GM10248 (cell line): ENCODE results near the gene MRPL34.

Experiments used
- CTCF ChIA-PET: fragments of 300-600 bp; sonication (Branson Sonifier 250); formaldehyde crosslinking; extraction: SDS; loops from one replicate; lab custom pipeline; 2021; ENCODE audit warnings: antibody characterized with exemption; lab: Yijun Ruan, JAX
- POLR2A ChIA-PET: fragments of 350-650 bp; sonication (Branson Sonifier 250); formaldehyde crosslinking; extraction: SDS; loops from one replicate; lab custom pipeline; 2020; ENCODE audit warnings: antibody characterized with exemption; lab: Yijun Ruan, JAX
- DNase-seq: peaks from one replicate; pipeline ENCODE4 v3.0.0; 2012; ENCODE audit errors: extremely low spot score
- CTCF ChIP-seq: IDR thresholded peaks from 2 replicates; pipeline ENCODE4 v1.5.1; 2012; ENCODE audit warnings: mild to moderate bottlenecking, low read depth; ENCODE audit errors: extremely low read depth, missing control alignments, control extremely low read depth

Gene MRPL34

GRCh38 chr19:17302391-17303166 lies 3.1 kb upstream of the MRPL34 start:
- CTCF ChIA-PET = interaction anchor here (1.4 to 4.3 kb wide), 3 partner anchors 9 to 83 kb away, joined by 5 to 51 read pairs (median 8); partner anchors contain the start of gene ANKLE1
- POLR2A ChIA-PET = no interaction called here
- no peak for TF ChIP-seq CTCF
- DNase-seq = no peak

GRCh38 chr19:17303167-17303939 lies 2.3 kb upstream of the MRPL34 start, which contains the start of gene ABHD8:
Gene ABHD8, minus strand, starts transcription at chr19:17303425. Its CDS starts 1,809 bp downstream, at chr19:17301616.
- ChIA-PET CTCF (interaction anchor here (0.6 to 4.3 kb wide), 8 partner anchors 10 to 102 kb away, joined by 3 to 51 read pairs (median 4); partner anchors contain the start of genes ANKLE1 and BST2), POLR2A (no interaction called here)
- peak; percentile 38 for TF ChIP-seq CTCF
- DNase-seq = peak; percentile 96

GRCh38 chr19:17303940-17304267 lies 1.8 kb upstream of the MRPL34 start:
- no peak for TF ChIP-seq CTCF
- no peak for DNase-seq
- CTCF ChIA-PET = interaction anchor here (0.6 to 4.3 kb wide), 11 partner anchors 9 to 102 kb away, joined by 3 to 51 read pairs (median 5); partner anchors contain the start of genes ANKLE1, ANO8 and BST2
- POLR2A ChIA-PET = no interaction called here

GRCh38 chr19:17304386-17305215 lies 1.1 kb upstream of the MRPL34 start:
- CTCF ChIA-PET = interaction anchor here (0.7 to 4.3 kb wide), 19 partner anchors 8 to 237 kb away, joined by 3 to 51 read pairs (median 4); partner anchors contain the start of genes ANO8 and BST2
- no peak for TF ChIP-seq CTCF

GRCh38 chr19:17305216-17305516 lies 506 bp upstream of the MRPL34 start:
- ChIA-PET CTCF (interaction anchor here (0.8 to 4.3 kb wide), 16 partner anchors 10 to 237 kb away, joined by 3 to 51 read pairs (median 4); partner anchors contain the start of gene ANO8), POLR2A (interaction anchor here (0.6 kb wide), 1 partner anchor 801 kb away, joined by 3 read pairs; no protein-coding TSS in a partner anchor)
- no peak for DNase-seq
- no peak for TF ChIP-seq CTCF

More at GRCh38 chr19:17304386-17305215, 1.1 kb upstream of the MRPL34 start:
- no peak for DNase-seq
- POLR2A ChIA-PET = interaction anchor here (0.6 kb wide), 1 partner anchor 800 kb away, joined by 3 read pairs; no protein-coding TSS in a partner anchor
